SK-N-SH (cell line): ENCODE results near the gene PXN.
"Not testable (repeated sequence)": the region's sequence is repeated elsewhere in the genome, so short reads cannot be mapped to it uniquely, and the experiment has no call there.

Experiments used
- EP300 ChIP-seq, 2 experiments: IDR thresholded peaks; 2 replicates each; pipeline versions ENCODE4 v1.4.0 to v1.6.1; 2012; ENCODE audit warnings: borderline replicate concordance in 1 of 2, low read depth in 1 of 2, low read length in 1 of 2
- NFIC ChIP-seq: IDR thresholded peaks from 2 replicates; pipeline ENCODE4 v1.4.0; 2012; ENCODE audit warnings: borderline replicate concordance
- NRF1 ChIP-seq: IDR thresholded peaks from 2 replicates; pipeline ENCODE4 v1.6.1; 2012; ENCODE audit warnings: low read depth, mild to moderate bottlenecking, low read length
- USF2 ChIP-seq: fragments of 150-350 bp; IDR thresholded peaks from 2 replicates; pipeline ENCODE4 v1.6.1; 2017; ENCODE audit warnings: antibody characterized with exemption, low read length, low read depth, borderline replicate concordance
- TF ChIP-seq, protein P1 (sequence below): fragments of 200-600 bp; sonication (generic); IDR thresholded peaks from 2 replicates; pipeline ENCODE4 v1.6.1; 2017; ENCODE audit warnings: antibody characterized with exemption, mild to moderate bottlenecking, moderate library complexity
- TF ChIP-seq, protein P2 (sequence below): IDR thresholded peaks from 2 replicates; pipeline ENCODE4 v1.6.1; 2012; ENCODE audit warnings: mild to moderate bottlenecking, low read depth, low read length, moderate library complexity
- TF ChIP-seq, protein P3 (sequence below): IDR thresholded peaks from 2 replicates; pipeline ENCODE4 v1.4.0; 2012; ENCODE audit warnings: low read depth, borderline replicate concordance
- TF ChIP-seq, protein P4 (sequence below): fragments of 150-350 bp; IDR thresholded peaks from 2 replicates; pipeline ENCODE4 v1.6.1; 2016; ENCODE audit warnings: mild to moderate bottlenecking, low read depth, low read length

DNA sequence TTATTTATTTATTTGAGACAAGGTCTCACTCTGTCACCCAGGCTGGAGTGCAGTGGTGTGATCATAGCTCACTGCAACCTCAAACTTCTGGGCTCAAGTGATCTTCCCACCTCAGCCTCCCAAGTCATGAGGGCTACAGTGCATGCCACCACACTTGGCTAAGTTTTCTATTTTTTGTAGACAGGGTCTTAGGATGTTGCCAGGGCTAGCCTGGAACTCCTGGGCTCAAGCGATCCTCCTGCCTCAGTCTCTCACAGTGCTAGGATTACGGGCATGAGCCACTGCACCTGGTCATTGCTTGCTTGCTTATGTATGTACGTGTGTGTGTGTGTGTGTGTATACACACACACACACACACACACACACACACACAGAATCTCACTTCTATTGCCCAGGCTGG lies 28.7 kb downstream of the PXN start:
- TF ChIP-seq, protein P1, sequence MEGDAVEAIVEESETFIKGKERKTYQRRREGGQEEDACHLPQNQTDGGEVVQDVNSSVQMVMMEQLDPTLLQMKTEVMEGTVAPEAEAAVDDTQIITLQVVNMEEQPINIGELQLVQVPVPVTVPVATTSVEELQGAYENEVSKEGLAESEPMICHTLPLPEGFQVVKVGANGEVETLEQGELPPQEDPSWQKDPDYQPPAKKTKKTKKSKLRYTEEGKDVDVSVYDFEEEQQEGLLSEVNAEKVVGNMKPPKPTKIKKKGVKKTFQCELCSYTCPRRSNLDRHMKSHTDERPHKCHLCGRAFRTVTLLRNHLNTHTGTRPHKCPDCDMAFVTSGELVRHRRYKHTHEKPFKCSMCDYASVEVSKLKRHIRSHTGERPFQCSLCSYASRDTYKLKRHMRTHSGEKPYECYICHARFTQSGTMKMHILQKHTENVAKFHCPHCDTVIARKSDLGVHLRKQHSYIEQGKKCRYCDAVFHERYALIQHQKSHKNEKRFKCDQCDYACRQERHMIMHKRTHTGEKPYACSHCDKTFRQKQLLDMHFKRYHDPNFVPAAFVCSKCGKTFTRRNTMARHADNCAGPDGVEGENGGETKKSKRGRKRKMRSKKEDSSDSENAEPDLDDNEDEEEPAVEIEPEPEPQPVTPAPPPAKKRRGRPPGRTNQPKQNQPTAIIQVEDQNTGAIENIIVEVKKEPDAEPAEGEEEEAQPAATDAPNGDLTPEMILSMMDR: not testable (repeated sequence)
- TF ChIP-seq, protein P2, sequence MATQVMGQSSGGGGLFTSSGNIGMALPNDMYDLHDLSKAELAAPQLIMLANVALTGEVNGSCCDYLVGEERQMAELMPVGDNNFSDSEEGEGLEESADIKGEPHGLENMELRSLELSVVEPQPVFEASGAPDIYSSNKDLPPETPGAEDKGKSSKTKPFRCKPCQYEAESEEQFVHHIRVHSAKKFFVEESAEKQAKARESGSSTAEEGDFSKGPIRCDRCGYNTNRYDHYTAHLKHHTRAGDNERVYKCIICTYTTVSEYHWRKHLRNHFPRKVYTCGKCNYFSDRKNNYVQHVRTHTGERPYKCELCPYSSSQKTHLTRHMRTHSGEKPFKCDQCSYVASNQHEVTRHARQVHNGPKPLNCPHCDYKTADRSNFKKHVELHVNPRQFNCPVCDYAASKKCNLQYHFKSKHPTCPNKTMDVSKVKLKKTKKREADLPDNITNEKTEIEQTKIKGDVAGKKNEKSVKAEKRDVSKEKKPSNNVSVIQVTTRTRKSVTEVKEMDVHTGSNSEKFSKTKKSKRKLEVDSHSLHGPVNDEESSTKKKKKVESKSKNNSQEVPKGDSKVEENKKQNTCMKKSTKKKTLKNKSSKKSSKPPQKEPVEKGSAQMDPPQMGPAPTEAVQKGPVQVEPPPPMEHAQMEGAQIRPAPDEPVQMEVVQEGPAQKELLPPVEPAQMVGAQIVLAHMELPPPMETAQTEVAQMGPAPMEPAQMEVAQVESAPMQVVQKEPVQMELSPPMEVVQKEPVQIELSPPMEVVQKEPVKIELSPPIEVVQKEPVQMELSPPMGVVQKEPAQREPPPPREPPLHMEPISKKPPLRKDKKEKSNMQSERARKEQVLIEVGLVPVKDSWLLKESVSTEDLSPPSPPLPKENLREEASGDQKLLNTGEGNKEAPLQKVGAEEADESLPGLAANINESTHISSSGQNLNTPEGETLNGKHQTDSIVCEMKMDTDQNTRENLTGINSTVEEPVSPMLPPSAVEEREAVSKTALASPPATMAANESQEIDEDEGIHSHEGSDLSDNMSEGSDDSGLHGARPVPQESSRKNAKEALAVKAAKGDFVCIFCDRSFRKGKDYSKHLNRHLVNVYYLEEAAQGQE: not testable (repeated sequence)
- not testable (repeated sequence) for TF ChIP-seq USF2; EP300 (IDR thresholded peaks at IDR 0.05; ENCODE audit: borderline replicate concordance in 1 of 2, low read depth in 1 of 2, low read length in 1 of 2); NRF1; NFIC
- TF ChIP-seq, protein P3, sequence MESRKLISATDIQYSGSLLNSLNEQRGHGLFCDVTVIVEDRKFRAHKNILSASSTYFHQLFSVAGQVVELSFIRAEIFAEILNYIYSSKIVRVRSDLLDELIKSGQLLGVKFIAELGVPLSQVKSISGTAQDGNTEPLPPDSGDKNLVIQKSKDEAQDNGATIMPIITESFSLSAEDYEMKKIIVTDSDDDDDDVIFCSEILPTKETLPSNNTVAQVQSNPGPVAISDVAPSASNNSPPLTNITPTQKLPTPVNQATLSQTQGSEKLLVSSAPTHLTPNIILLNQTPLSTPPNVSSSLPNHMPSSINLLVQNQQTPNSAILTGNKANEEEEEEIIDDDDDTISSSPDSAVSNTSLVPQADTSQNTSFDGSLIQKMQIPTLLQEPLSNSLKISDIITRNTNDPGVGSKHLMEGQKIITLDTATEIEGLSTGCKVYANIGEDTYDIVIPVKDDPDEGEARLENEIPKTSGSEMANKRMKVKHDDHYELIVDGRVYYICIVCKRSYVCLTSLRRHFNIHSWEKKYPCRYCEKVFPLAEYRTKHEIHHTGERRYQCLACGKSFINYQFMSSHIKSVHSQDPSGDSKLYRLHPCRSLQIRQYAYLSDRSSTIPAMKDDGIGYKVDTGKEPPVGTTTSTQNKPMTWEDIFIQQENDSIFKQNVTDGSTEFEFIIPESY: not testable (repeated sequence)
- TF ChIP-seq, protein P4, sequence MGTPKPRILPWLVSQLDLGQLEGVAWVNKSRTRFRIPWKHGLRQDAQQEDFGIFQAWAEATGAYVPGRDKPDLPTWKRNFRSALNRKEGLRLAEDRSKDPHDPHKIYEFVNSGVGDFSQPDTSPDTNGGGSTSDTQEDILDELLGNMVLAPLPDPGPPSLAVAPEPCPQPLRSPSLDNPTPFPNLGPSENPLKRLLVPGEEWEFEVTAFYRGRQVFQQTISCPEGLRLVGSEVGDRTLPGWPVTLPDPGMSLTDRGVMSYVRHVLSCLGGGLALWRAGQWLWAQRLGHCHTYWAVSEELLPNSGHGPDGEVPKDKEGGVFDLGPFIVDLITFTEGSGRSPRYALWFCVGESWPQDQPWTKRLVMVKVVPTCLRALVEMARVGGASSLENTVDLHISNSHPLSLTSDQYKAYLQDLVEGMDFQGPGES: not testable (repeated sequence)
